Choroid plexus epithelial cell (primary cell): ENCODE measurements around the gene VGF.

Source experiments
- DNase-seq: peaks from one replicate; pipeline ENCODE4 v3.0.0-alpha.2; 2010; ENCODE audit warnings: low read depth
- H3K4me3 ChIP-seq: 2 replicates; pipeline ENCODE4 v1.5.1; 2011; ENCODE audit warnings: low read depth, mild to moderate bottlenecking, control low read depth, low read length, moderate library complexity
- TF ChIP-seq, protein P1 (sequence below): conservative IDR thresholded peaks from 2 replicates; pipeline ENCODE4 v1.5.1; 2011; ENCODE audit warnings: low read depth, mild to moderate bottlenecking, control low read depth, inconsistent platforms, low read length, moderate library complexity

Gene VGF

DNA sequence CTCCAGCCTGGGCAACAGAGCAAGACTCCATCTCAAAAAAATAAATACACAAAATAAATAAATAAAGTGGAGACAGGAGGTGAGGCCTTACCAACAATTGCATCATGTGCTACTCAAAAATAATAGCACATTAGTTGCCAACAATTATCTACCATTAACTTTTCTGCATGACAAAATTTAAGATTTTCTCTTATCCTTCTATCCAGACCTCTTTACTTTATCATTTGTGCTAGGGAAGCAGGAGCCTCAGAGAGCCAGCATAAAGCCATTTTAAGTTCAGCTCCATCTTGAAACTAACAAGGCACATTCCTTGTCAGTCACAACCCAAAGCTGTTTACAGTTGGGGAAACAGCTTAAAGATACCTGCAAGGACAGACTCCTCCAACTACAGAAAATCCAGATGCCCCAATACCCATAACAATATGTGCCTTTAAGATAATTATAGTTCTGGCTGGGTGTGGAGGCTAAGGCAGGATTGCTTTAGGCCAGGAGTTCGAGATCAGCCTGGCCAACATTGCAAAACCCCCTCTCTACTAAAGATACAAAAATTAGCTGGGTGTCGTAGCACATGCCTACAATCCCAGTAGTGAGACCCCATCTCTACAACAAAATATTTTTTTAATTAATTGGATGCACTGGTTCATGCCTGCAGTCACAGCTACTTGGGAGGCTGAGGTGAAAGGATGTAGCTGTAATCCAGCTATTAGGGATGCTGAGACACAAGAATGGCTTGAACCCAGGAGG is 13.3 kb downstream of the VGF start:
- DNase-seq: no peak
- TF ChIP-seq, protein P1, sequence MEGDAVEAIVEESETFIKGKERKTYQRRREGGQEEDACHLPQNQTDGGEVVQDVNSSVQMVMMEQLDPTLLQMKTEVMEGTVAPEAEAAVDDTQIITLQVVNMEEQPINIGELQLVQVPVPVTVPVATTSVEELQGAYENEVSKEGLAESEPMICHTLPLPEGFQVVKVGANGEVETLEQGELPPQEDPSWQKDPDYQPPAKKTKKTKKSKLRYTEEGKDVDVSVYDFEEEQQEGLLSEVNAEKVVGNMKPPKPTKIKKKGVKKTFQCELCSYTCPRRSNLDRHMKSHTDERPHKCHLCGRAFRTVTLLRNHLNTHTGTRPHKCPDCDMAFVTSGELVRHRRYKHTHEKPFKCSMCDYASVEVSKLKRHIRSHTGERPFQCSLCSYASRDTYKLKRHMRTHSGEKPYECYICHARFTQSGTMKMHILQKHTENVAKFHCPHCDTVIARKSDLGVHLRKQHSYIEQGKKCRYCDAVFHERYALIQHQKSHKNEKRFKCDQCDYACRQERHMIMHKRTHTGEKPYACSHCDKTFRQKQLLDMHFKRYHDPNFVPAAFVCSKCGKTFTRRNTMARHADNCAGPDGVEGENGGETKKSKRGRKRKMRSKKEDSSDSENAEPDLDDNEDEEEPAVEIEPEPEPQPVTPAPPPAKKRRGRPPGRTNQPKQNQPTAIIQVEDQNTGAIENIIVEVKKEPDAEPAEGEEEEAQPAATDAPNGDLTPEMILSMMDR: no peak
- H3K4me3 ChIP-seq: no peak overlapping the region

DNA sequence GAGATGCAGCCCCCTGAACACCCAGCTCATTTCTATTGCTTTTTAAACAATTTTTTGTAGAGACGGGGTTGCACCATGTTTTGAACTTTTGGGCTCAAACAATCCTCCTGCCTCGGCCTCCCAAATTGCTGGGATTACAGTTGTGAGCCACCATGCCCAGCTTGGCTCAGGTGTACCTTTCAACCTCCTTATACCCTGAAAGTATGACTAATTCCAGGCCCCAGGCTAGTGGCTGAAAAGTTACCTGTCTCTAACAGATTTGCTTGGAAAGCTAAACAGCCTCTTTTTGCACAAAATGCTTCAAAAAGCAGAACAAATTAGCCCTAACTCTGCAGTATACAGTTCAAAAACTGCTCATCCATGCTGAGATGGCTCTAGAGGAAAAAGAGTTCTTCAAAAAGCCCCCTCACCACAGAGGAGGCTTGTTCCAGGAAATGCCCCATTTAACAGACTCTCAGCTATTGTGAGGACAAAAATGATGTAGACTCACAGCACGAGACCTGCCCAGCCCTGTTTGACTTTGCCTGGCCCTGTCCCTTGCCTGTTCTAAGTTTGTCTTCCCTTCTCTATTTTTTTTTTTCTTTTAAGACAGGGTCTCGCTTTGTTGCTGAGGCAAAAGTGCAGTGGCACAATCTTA is 24.5 kb downstream of the VGF start:
- DNase-seq: no peak
- TF ChIP-seq, protein P1: no peak
- no peak overlapping the region for H3K4me3 ChIP-seq

DNA sequence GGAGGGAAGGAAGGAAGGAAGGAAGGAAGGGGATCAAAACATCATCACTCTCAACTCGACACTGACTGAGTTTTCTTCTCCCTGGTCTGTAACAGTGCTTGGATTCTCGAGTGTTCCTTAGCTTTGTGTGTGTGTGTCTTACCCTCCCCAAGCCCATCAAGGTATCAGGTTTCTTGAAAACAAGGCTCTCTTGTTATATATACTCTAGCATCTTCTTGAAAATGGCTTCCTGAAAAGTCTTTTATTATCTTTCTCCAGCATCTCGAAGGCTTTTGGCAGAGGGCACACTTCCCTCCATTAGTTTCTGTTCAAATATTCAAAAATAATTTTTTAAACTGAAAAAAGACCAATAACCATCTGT is 25.1 kb downstream of the VGF start:
- DNase-seq: peak; percentile 74
- no peak overlapping the region for H3K4me3 ChIP-seq
- TF ChIP-seq, protein P1: no peak

DNA sequence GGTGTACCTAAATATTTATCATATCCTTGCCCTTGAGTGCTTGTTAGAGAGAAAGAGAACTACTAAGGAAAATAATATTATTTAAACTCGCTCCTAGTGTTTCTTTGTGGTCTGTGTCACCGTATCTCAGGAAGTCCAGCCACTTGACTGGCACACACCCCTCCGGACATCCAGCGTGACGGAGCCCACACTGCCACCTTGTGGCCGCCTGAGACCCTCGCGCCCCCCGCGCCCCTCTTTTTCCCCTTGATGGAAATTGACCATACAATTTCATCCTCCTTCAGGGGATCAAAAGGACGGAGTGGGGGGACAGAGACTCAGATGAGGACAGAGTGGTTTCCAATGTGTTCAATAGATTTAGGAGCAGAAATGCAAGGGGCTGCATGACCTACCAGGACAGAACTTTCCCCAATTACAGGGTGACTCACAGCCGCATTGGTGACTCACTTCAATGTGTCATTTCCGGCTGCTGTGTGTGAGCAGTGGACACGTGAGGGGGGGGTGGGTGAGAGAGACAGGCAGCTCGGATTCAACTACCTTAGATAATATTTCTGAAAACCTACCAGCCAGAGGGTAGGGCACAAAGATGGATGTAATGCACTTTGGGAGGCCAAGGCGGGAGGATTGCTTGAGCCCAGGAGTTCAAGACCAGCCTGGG is 27.0 kb downstream of the VGF start:
- TF ChIP-seq, protein P1: peak; percentile 82
- H3K4me3 ChIP-seq: no peak overlapping the region
- peak; percentile 98 for DNase-seq

DNA sequence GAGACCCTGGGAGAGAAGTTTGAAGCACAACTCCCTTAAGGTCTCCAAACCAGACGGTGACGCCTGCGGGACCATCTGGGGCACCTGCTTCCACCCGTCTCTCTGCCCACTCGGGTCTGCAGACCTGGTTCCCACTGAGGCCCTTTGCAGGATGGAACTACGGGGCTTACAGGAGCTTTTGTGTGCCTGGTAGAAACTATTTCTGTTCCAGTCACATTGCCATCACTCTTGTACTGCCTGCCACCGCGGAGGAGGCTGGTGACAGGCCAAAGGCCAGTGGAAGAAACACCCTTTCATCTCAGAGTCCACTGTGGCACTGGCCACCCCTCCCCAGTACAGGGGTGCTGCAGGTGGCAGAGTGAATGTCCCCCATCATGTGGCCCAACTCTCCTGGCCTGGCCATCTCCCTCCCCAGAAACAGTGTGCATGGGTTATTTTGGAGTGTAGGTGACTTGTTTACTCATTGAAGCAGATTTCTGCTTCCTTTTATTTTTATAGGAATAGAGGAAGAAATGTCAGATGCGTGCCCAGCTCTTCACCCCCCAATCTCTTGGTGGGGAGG is 27.6 kb downstream of the VGF start:
- TF ChIP-seq, protein P1: no peak
- no peak for DNase-seq
- H3K4me3 ChIP-seq: no peak overlapping the region

DNA sequence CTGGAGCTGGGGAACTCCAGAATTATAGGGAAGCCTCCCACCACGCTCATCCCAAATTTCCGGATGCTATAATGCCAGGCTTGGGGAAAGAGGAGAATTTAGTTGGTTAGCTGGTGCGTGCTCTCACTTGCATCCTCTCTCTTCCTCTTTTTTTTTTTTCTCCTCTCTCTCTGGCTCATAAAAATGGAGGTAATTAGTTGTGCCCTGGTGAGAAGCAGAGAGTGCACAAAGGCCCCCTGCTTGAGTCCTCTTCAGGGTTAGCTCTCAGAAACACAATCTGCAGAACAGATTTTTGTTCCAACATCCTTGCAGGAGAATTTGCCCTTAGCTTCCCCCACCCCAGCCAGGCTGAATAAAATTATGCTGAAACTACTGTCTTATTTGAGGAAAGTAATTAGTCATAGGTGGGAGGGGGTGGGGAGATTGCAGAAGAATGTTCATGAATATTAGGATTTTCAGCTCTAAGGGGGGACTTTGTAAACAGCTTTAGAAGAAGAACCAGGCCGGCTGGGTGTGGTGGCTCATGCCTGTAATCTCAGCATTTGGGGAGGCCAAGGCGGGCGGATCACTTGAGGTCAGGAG is 30.9 kb downstream of the VGF start:
- H3K4me3 ChIP-seq: peak overlapping the region; percentile 10
- DNase-seq: peak; percentile 75
- TF ChIP-seq, protein P1: no peak
